ENCODE data around the gene PACRG.

The PACRG gene

DNA sequence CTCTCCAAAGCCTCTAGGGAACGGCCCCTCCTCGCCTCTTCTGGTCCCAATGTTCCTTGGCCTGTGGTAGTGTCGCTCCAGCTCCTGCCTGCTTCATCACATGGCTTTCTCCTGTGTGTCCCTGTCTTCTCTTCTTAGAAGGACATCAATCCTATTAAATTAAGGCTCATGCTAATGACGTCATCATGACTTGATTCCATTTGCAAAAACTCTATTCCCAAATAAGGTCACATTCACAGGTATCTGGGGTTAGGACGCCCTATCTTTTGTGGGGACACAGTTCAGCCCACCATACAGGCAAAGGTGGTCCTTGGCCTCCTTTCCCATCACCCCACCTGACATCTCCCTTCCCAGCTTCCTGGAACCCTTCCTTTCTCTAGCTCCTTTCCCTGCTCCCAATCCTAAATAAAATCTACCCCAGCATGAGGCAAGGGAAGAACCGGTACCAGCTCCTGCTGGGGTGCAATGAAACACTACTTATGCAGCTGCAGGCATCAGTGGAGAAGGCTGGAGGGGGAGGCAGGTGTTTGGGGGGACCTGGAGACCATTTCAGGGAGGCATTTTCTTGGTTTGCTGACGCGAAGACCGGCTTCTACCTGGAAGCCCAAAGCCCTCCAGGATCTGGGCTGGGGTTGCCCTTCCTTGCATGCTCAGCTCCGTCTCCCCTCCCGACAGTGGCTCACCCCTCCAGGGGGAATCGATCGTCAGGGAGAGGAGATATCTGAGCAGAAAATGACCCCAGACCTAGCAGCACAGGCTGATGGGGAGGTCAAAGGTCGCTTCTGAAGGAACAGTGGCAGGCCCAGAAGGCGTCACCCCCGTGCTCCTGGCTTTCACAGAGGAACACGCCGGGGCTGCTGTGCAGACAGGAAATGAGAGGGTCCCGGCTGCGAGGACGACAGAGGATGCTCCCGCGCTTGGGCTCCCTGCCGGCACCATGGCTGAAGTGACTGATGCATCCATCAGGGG lies 615.1 kb downstream of the PACRG start:
- no peak for DNase-seq

DNA sequence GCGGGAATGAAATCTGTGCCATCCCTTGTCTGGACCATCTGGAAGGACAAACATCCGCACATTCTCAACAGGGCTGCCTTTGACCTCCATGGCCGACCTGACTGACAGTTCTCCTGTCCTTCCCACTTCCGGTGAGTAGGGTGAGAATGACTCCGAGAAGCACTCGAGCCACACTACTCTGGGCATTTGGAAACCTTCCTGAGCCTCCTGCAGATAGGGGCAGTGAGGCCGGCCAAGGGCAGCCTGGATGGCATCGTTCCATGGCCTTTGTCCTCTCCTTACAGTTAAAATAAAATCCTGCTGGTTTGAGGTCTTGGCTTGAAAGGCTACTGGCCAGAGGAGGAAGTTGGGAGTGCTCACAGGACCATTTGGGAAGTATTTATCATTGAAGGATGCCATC lies 615.8 kb downstream of the PACRG start:
- no peak for DNase-seq

DNA sequence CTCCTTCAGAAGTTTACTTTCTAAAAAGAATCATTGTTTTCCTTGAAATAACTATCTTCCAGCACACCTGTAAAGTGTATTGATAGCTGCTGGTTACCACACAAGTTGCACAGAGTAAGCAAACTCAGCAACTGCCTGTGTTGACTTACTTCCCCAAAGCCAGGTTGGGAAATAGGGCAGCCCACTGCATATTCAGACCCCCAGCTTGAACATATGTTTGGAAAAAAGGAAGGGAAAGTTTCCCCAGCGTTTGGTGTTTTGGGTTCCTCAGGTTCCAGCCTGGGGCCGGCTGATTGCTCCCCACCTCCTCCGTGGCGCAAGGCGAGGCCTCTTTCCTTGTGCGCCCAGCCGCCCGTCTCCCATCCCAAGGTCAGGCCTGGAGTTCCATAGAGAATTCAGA lies 616.6 kb downstream of the PACRG start:
- no peak for DNase-seq

DNA sequence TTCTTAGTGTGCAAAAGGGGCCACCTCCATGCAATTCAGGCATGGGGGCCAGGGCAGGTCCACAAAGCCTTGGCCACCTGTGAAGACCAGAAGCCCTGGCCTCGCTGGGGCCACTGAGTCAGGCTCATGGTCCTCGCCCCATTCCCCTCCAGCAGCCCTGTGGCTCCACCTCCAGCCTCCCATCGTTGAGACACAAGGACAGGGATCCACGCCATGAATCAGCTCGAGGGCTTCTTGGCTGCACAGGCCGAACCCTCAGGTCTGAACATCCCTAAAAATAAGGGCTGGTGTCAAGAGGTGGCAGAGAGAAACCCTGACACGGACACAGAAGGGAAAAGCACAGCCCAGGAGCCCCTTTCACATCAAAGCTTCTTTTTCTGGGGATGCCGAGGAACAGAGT lies 618.2 kb downstream of the PACRG start:
- no peak for DNase-seq

- DNase-seq = peak; percentile 10
Measured at GRCh38 chr6:163346497-163346961, 618.8 kb downstream of the PACRG start.

DNA sequence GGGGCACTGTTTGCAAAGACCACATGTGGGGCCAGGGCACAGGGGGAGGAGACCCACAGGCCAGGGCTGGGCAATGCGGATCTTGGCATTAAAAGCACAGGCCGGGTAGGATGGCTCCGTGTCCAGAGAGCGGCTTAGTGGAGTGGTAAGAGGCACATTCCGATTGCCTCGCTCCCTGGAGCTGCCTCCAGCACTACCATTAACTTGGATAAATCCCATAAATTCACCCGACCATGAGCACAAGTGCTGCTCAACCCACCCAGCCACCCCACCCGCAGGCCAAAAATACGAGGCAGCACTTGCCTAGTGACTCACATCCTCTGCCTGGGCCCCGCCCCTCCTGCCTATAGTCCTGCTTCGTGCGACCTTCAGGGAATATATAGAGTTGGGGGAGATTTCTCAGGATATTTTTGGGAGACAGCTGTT lies 619.3 kb downstream of the PACRG start:
- DNase-seq = no peak

DNA sequence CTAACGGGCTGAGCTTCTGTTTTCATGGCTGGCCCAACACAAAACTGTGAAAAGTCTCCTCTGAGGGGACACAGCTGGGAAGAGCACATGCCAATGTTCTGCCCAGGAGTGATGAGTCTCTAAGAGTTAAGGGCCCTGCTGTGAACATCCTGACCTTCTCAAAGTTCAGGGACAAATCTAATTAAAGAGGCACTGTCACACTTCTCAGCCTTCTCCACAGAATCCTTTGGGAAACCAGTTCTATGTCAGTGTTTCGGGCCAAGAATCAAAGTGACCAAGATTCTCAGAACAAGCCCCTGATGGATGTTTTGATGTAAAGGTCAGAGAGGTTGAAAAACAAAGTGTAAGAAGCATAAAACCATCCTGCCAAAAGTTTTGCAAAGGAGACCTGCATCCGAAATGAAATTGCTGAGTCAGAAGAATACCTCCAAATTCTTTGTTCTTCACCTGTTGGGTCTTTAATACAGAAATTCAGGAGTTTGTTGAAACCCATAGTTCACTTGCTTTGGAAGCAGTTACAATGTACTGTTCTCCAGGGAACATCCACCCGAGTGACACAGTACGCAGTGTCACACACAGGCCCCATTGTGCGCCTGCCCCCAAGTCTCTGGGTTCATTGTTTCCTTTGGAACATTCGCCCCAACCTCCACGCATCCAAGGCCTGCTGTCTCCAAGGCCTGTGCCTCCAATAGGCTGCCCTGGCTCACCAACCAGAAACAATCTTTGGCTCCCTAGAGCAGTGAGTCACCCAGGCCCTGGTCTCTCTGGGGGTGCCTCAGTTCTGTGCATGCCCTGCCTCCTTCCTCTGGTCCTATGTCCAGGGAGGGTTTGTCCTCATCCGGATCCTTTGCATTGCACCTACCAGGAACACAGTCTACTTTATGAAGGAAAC lies 621.3 kb downstream of the PACRG start:
- DNase-seq = no peak

GRCh38 chr6:163349696-163350095 lies 621.9 kb downstream of the PACRG start:
- DNase-seq = no peak

DNA sequence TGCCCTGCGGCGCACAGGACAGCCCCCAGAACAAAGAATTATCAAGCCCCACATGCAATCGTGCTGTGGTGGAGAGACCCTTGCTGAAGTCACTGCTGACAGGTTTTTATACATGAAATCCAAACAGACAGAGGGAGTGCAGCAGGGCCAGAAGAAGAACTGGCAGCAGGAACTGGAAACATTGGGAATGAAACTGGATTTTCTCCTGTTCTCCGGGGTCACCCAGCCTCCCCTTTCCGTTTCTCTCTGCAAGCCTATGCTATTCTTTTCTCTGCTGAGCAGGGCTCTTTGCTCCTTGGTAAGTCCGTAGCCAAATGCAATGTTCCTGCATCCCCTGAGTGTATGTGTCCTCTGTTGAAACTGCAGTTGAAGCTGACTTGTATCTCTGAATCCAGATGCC lies 623.2 kb downstream of the PACRG start:
- DNase-seq = no peak

GRCh38 chr6:163352011-163352685 lies 624.4 kb downstream of the PACRG start:
- DNase-seq = no peak

DNA sequence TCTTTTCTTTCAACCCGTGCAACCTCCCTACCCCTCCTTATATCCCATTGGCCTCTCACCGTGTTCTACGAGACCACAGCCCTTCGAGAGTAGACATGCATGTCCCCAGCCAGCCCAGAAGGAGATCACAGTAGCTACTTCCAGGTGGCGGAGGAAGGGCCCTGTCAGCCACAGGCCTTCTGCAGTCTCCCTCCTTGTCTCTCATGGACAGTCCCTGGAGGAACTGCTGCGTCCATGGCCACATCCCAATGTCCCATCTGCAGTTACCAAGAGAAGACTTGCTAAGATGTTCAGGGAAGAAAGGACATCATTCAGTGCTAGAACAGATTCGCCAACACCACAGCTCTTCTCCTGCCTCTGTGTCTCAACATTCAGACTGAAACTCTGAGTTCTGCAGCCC lies 625.2 kb downstream of the PACRG start:
- DNase-seq = no peak

DNA sequence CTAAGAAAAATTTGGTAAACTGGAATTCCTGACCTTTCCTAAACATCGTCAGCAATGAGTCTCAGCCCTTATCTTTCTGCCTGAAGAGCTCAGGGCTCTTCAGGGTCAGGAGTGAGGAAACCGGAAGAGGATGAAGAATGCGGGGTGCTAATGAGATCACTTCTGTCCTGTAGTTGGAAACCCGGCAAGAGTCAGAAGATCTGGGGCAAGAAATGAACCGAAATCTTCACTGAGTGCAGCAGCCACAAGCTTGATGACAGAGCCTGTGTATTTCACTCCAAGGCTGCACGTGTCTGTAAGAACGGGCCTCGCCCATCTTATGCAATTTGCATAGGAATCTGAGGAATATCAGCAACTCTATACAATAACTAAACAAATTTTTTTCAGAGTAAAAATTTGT lies 626.3 kb downstream of the PACRG start:
- no peak for DNase-seq

DNA sequence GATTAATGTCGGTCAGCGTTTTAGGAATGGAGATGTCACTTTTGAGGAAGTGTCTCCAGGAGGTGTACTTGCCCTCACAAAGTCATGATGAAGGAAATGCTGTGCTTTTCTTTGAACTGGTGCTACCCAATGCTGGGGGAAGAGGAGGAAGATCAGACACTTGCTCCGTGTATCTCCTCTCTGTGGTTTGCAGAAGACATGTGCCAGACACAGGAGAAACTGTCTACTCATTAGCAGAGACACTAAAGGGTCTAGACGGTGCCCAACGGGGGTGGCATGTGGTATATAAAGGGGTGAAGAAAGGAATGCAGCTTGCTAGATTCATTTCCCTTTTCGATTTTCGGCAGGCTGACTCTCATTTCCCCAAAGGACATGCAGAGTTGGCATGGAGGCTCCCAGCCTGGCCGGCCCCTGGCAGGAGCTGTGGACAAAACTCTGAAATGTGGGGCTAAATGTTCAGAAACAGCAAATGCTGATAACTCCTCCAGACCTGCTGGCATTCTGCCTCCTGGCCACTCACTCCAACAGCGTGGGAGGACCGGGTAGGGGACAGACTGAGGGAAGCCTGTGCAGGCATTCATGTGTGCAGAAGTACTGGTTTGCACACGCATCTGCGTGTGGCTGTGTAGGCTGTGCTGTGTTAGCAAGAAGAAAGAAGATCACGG lies 627.1 kb downstream of the PACRG start:
- DNase-seq = no peak

DNA sequence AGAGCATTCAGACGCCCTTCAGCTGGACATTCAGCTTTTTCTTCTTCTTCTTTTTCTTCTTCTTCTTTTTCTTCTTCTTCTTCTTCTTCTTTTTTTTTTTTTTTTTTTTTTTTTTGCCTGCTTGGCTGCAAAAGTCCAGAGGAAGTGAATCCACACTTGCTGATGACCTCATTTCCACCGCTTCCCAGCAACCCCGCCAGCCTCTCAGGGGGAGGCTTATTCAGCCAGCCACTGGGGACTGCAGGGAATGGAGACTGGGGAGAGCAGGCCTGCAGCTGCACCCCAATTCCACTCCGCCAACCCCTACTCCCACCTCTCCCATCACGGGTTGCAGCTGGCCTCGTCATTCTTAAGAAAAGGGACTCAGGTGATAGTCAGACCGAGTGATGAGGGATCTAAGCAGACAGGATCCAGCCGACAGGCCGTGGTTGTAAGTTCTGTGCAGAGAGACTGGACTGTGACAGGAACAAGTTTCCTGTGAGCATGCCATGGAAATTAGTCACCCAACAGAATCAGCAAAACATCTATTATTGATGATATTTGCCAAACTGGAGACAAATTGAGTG lies 627.7 kb downstream of the PACRG start:
- no peak for DNase-seq

DNA sequence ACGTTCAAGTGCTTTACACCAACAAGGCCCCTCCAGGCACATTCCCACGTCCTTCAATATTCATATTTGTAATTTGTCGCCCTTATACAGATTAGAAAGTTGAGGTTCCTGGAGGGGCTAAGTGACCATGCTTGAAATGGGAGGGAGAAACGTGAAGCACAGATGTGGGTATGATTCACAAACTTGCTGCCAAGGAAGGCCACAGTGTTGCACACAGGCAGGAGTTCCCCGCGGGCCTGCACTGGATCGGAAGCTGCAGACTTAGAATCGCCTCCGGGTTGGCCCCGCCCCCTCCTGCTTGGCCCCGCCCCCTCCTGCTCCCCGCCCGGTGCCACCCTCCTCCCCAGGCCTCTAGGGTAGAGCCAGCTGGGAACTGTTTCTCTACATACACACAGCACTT lies 628.5 kb downstream of the PACRG start:
- DNase-seq = no peak

DNA sequence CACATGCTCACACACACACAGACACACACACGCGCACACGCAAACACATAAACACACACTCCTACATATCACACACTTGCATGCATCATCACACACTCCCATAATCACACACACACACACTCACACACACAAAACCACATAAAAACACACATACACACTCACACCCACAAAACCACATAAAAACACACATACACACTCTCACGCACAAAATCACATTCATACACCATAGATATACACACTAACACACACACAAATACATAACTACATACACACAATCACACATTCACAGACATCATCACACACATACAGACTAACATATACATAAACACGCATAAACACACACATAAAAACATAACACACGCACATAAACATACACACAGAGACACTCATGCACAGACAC lies 629.0 kb downstream of the PACRG start:
- DNase-seq = no peak

GRCh38 chr6:163364641-163365040 lies 636.9 kb downstream of the PACRG start:
- DNase-seq = no peak

All from NCI-H1092 treated with DMSO at 0.1 percent for 48 hours (cell line).